Chondrocyte (in vitro differentiated cells): ENCODE measurements around the gene RALGAPB. TPM values are rescaled to one million over a fixed set of nuclear protein-coding genes. Genes with fewer than 3 reads are reported as not detected.
"Not testable (repeated sequence)": the region's sequence is repeated elsewhere in the genome, so short reads cannot be mapped to it uniquely, and the experiment has no call there.

Experiments used
- DNase-seq: peaks from one replicate; pipeline ENCODE4 v3.0.0; 2021; ENCODE audit warnings: mixed read lengths, low spot score
- H3K27ac Mint-ChIP-seq: one replicate; pipeline ENCODE4 v1.8.0; 2021; ENCODE audit warnings: mild to moderate bottlenecking, moderate library complexity, mixed read lengths; ENCODE audit not compliant: unreplicated experiment
- H3K27me3 Mint-ChIP-seq: 2 replicates; pipeline ENCODE4 v1.8.0; 2021; ENCODE audit warnings: low read depth, mixed read lengths
- H3K36me3 Mint-ChIP-seq: 2 replicates; pipeline ENCODE4 v1.8.0; 2021; ENCODE audit warnings: low read depth, mixed read lengths
- H3K4me1 Mint-ChIP-seq: 2 replicates; pipeline ENCODE4 v1.8.0; 2021; ENCODE audit warnings: low read depth, mild to moderate bottlenecking, mixed read lengths
- H3K4me3 Mint-ChIP-seq: one replicate; pipeline ENCODE4 v1.8.0; 2021; ENCODE audit warnings: mild to moderate bottlenecking, moderate library complexity, mixed read lengths; ENCODE audit not compliant: unreplicated experiment
- H3K9me3 Mint-ChIP-seq: 2 replicates; pipeline ENCODE4 v1.8.0; 2021; ENCODE audit warnings: low read depth, mixed read lengths
- total RNA-seq: library from RNA; stranded (reverse); gene quantifications from 3 replicates; pipeline ENCODE4 v1.2.1, GENCODE V29; 2021
- TF ChIP-seq, protein P1 (sequence below): fragments of 200-600 bp; sonication (generic); IDR thresholded peaks from 2 replicates; pipeline ENCODE4 v1.5.0; 2021; ENCODE audit warnings: antibody characterized with exemption, mild to moderate bottlenecking, moderate library complexity

Gene RALGAPB
- total RNA-seq, 1 donor from 2014 or later = 32.6 TPM

DNA sequence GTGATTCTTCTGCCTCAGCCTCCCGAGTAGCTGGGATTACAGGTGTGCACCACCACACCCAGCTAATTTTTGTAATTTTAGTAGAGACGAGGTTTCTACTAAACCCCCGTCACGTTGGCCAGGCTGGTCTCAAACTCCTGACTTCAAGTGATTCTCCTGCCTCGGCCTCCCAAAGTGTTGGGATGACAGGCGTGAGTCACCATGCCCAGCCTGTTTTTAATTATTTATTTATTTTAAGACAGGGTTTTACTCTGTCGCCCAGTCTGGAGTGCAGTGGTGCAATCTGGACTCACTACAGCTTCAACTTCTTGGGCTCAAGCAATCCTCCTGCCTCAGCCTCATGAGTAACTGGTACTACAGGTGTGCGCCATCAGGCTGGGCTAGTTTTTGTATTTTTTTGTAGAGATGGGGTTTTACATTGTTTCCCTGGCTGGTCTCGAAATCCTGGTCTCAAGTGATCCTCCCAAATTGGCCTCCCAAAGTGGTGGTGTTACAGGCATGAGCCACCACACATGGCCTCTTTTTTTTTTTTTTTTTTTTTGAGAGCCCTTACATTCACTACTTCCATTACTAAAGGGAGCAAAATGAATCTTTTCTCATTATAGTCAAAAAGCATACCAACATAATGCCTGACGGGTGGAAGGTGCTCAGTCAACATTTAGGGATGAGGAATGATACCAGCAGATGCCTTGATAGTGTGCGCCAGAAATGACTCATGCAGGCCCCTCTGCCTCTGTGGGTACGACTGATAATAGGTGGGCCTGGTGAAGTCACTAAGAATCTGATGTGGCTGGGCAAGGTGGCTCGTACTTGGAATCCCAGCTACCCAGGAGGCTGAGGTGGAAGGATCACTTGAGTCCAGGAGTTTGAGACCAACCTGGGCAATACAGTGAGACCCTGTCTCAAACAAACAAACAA, 17.8 kb upstream of the RALGAPB start:
- no peak overlapping the region for H3K4me3 Mint-ChIP-seq
- peaks cover 5% of the 10 kb centered on the region for H3K4me1 Mint-ChIP-seq
- H3K36me3 Mint-ChIP-seq = peaks cover 14% of the 10 kb centered on the region
- no peak for DNase-seq
- H3K27me3 Mint-ChIP-seq = peaks cover 2% of the 10 kb centered on the region
- H3K27ac Mint-ChIP-seq = no peak overlapping the region
- H3K9me3 Mint-ChIP-seq = no peaks in the 10 kb centered on the region
- TF ChIP-seq, protein P1, sequence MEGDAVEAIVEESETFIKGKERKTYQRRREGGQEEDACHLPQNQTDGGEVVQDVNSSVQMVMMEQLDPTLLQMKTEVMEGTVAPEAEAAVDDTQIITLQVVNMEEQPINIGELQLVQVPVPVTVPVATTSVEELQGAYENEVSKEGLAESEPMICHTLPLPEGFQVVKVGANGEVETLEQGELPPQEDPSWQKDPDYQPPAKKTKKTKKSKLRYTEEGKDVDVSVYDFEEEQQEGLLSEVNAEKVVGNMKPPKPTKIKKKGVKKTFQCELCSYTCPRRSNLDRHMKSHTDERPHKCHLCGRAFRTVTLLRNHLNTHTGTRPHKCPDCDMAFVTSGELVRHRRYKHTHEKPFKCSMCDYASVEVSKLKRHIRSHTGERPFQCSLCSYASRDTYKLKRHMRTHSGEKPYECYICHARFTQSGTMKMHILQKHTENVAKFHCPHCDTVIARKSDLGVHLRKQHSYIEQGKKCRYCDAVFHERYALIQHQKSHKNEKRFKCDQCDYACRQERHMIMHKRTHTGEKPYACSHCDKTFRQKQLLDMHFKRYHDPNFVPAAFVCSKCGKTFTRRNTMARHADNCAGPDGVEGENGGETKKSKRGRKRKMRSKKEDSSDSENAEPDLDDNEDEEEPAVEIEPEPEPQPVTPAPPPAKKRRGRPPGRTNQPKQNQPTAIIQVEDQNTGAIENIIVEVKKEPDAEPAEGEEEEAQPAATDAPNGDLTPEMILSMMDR = no peak

DNA sequence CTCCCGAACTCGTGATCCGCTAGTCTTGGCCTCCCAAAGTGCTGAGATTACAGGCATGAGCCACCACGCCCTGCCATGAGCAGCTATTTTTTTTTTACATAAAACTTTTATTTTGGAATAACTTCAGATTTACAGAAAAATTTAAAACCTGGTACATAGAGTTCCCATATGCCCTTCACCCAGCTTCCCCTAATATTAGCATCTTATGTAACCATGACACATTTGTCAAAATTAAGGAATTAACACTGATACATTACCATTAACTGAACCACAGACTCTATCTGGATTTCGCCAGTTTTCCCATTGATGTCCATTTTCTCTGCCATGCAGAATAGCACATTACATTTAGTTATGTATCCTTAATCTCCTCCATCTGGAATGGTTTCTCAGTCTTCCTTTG, 14.3 kb upstream of the RALGAPB start:
- H3K36me3 Mint-ChIP-seq = no peaks in the 10 kb centered on the region

DNA sequence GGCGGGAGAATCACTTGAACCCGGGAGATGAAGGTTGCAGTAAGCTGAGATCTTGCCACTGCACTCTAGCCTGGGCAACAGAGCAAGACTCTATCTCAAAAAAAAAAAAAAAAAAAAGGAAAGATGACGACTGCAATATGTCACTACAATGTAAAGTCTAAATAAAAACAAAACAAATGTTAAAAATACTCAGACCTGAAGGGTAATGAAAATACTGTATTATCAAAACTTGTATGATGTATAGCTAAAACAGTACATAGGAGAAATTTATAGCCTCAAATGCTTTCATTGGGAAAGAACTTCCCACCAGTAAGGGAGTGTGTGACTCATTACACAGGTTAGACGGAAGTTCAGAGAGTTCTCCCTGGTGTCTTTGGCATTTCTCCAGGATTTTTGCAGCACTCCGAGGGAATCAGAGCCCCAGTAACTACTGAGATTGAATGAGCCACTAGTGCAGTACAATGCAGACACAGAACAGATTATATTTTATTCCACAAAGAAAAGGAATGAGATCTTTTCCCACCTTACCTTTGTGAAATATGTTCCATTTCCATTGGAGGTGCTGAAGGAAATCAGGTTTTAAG, 12.5 kb upstream of the RALGAPB start:
- Mint-ChIP-seq H3K27ac (peak overlapping the region; percentile 57), H3K27me3 (peaks cover 2% of the 10 kb centered on the region), H3K4me3 (no peak overlapping the region), H3K36me3 (no peaks in the 10 kb centered on the region), H3K4me1 (peaks cover 9% of the 10 kb centered on the region), H3K9me3 (no peaks in the 10 kb centered on the region)
- DNase-seq = no peak
- TF ChIP-seq, protein P1 = no peak

More for the DNA sequence above, 14.3 kb upstream of the RALGAPB start:
- Mint-ChIP-seq H3K27ac (no peak overlapping the region), H3K4me3 (no peak overlapping the region), H3K4me1 (peaks cover 9% of the 10 kb centered on the region), H3K9me3 (no peaks in the 10 kb centered on the region), H3K27me3 (peaks cover 2% of the 10 kb centered on the region)
- TF ChIP-seq, protein P1 = no peak
- DNase-seq = no peak

DNA sequence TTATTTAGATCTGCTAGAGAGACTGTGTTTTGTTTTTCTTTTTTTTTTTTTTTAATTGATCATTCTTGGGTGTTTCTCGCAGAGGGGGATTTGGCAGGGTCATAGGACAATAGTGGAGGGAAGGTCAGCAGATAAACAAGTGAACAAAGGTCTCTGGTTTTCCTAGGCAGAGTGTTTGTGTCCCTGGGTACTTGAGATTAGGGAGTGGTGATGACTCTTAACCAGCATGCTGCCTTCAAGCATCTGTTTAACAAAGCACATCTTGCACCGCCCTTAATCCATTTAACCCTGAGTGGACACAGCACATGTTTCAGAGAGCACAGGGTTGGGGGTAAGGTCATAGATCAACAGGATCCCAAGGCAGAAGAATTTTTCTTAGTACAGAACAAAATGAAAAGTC, 12.0 kb upstream of the RALGAPB start:
- not testable (repeated sequence) for H3K4me3 Mint-ChIP-seq, DNase-seq, H3K27me3 Mint-ChIP-seq, H3K9me3 Mint-ChIP-seq, H3K4me1 Mint-ChIP-seq, H3K36me3 Mint-ChIP-seq
- H3K27ac Mint-ChIP-seq = peak overlapping the region; percentile 57

DNA sequence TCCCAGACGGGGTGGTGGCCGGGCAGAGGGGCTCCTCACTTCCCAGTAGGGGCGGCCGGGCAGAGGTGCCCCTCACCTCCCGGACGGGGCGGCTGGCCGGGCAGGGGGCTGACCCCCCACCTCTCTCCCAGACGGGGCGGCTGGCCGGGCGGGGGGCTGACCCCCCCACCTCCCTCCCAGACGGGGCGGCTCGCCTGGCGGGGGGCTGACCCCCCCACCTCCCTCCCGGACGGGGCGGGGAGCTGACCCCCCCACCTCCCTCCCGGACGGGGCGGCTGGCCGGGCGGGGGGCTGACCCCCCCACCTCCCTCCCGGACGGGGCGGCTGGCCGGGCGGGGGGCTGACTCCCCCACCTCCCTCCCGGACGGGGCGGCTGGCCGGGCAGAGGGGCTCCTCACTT, 11.5 kb upstream of the RALGAPB start:
- not testable (repeated sequence) for H3K9me3 Mint-ChIP-seq, H3K27me3 Mint-ChIP-seq

DNA sequence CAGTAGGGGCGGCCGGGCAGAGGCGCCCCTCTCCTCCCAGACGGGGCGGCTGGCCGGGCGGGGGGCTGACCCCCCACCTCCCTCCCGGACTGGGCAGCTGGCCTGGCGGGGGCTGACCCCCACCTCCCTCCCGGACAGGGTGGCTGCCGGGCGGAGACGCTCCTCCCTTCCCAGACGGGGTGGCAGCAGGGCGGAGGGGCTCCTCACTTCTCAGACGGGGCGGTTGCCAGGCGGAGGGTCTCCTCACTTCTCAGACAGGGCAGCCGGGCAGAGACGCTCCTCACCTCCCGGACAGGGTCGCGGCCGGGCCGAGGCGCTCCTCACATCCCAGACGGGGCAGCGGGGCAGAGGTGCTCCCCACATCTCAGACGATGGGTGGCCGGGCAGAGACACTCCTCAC, 11.1 kb upstream of the RALGAPB start:
- H3K27me3 Mint-ChIP-seq = not testable (repeated sequence)

More for the DNA sequence above, 11.5 kb upstream of the RALGAPB start:
- H3K4me3 Mint-ChIP-seq, DNase-seq, H3K4me1 Mint-ChIP-seq, H3K36me3 Mint-ChIP-seq, H3K27ac Mint-ChIP-seq: not testable (repeated sequence)

More for the DNA sequence above, 11.1 kb upstream of the RALGAPB start:
- not testable (repeated sequence) for H3K4me3 Mint-ChIP-seq, H3K27ac Mint-ChIP-seq, H3K36me3 Mint-ChIP-seq, H3K4me1 Mint-ChIP-seq, DNase-seq, H3K9me3 Mint-ChIP-seq
